NCI-H460 (cell line): Measurements from ENCODE around the gene IFNL1. TPM values are rescaled to one million over a fixed set of nuclear protein-coding genes. Genes with fewer than 3 reads are reported as not detected.
"Not testable (repeated sequence)": the region's sequence is repeated elsewhere in the genome, so short reads cannot be mapped to it uniquely, and the experiment has no call there.

Source experiments
- DNase-seq: peaks from one replicate; pipeline ENCODE4 v3.0.0-alpha.2; 2016; ENCODE audit warnings: low read depth; ENCODE audit errors: extremely low read depth
- small RNA-seq, 2 experiments: library from RNA; depleted of rRNA; stranded (forward); fragments of <200 nt; gene quantifications; one replicate each; pipeline ENCODE3, GENCODE V24; 2014
- total RNA-seq: library from RNA; depleted of rRNA; stranded (reverse); fragments of >200 nt; shearing (Covaris generic); gene quantifications from 2 replicates; pipeline ENCODE4 v1.2.3, GENCODE V29; 2014; rRNA removed

Gene IFNL1
- total RNA-seq, 1 experiment from 2014 or later, result not detected

- DNase-seq, result peak; percentile 62
Observed at GRCh38 chr19:39328046-39328705, 32.0 kb downstream of the IFNL1 start.

- no peak for DNase-seq
Observed at GRCh38 chr19:39329948-39330347, 33.7 kb downstream of the IFNL1 start.

- no peak for DNase-seq
Observed at GRCh38 chr19:39332293-39332692, 36.1 kb downstream of the IFNL1 start.

GRCh38 chr19:39332738-39333137, 36.5 kb downstream of the IFNL1 start:
- DNase-seq, result not testable (repeated sequence)

GRCh38 chr19:39333507-39333906, 37.3 kb downstream of the IFNL1 start:
- no peak for DNase-seq

GRCh38 chr19:39334444-39334976, 38.3 kb downstream of the IFNL1 start:
- DNase-seq, result no peak

- DNase-seq, result no peak
Observed at GRCh38 chr19:39335168-39335548, 39.0 kb downstream of the IFNL1 start.

- no peak for DNase-seq
Observed at GRCh38 chr19:39336483-39336882, 40.3 kb downstream of the IFNL1 start.

- DNase-seq, result no peak
Observed at GRCh38 chr19:39339674-39340073, 43.5 kb downstream of the IFNL1 start.

- not testable (repeated sequence) for DNase-seq
Observed at GRCh38 chr19:39340156-39340555, 43.9 kb downstream of the IFNL1 start.

- DNase-seq, result no peak
Observed at GRCh38 chr19:39341129-39341718, 45.0 kb downstream of the IFNL1 start.

- DNase-seq, result peak; percentile 94
Observed at GRCh38 chr19:39341719-39342604, 45.8 kb downstream of the IFNL1 start, which contains the start of gene SAMD4B. Gene SAMD4B (plus strand): TSS chr19:39342421. CDS start chr19:39356894, 14,473 bp downstream.

GRCh38 chr19:39342647-39343305, 46.6 kb downstream of the IFNL1 start:
- no peak for DNase-seq

- DNase-seq, result no peak
Observed at GRCh38 chr19:39345956-39346355, 49.7 kb downstream of the IFNL1 start.

- DNase-seq, result no peak
Observed at GRCh38 chr19:39347332-39348164, 51.3 kb downstream of the IFNL1 start.

Small RNA genes within 50 kb of the gene (small RNA-seq; reads per million reads assigned to genes)
- gene AC011445.2, result 0.06 reads per million in 2 experiments

Other genes starting within 250 kb of the IFNL1 start
- 0.12 and 0.32 TPM in 2 replicates for gene ACP7, start 212.0 kb upstream of the IFNL1 start, total RNA-seq
- 4.4 and 7.2 TPM in 2 replicates for gene PAK4, start 170.6 kb upstream of the IFNL1 start, total RNA-seq
- 0.05 TPM in 1 of 2 replicates, not detected in the other for gene NCCRP1, start 99.4 kb upstream of the IFNL1 start, total RNA-seq
- gene SYCN, start 92.1 kb upstream of the IFNL1 start, total RNA-seq, result not detected in 2 replicates
- not detected in 2 replicates for gene IFNL3, start 51.4 kb upstream of the IFNL1 start, total RNA-seq
- not detected in 2 replicates for gene IFNL4, start 47.6 kb upstream of the IFNL1 start, total RNA-seq
- not detected in 2 replicates for gene IFNL2, start 28.0 kb upstream of the IFNL1 start, total RNA-seq
- gene LRFN1, start 24.5 kb downstream of the IFNL1 start, total RNA-seq, result 0.66 and 0.79 TPM in 2 replicates
- not detected in 2 replicates for gene GMFG, start 39.6 kb downstream of the IFNL1 start, total RNA-seq
- 57.7 and 57.8 TPM in 2 replicates for gene SAMD4B, start 46.0 kb downstream of the IFNL1 start, total RNA-seq
- 21.1 and 27.7 TPM in 2 replicates for gene PAF1, start 94.7 kb downstream of the IFNL1 start, total RNA-seq
- 20.8 and 22.5 TPM in 2 replicates for gene MED29, start 95.0 kb downstream of the IFNL1 start, total RNA-seq
- 15.1 and 24.6 TPM in 2 replicates for gene ZFP36, start 110.4 kb downstream of the IFNL1 start, total RNA-seq
- gene PLEKHG2, start 116.3 kb downstream of the IFNL1 start, total RNA-seq, result 16.7 and 18.0 TPM in 2 replicates
- 541 and 944 TPM in 2 replicates for gene RPS16, start 139.5 kb downstream of the IFNL1 start, total RNA-seq
- gene SUPT5H, start 149.2 kb downstream of the IFNL1 start, total RNA-seq, result 42.3 and 48.4 TPM in 2 replicates
- gene TIMM50, start 184.4 kb downstream of the IFNL1 start, total RNA-seq, result 75.6 and 81.7 TPM in 2 replicates
- gene DLL3, start 202.5 kb downstream of the IFNL1 start, total RNA-seq, result 4.0 and 5.8 TPM in 2 replicates
- not detected in 2 replicates for gene SELENOV, start 218.7 kb downstream of the IFNL1 start, total RNA-seq
- gene EID2B, start 236.4 kb downstream of the IFNL1 start, total RNA-seq, result 3.3 and 4.9 TPM in 2 replicates
- gene EID2, start 243.8 kb downstream of the IFNL1 start, total RNA-seq, result 10.7 and 12.6 TPM in 2 replicates